ENCODE results near the gene SH3BP5. TPM values are rescaled to one million over a fixed set of nuclear protein-coding genes. Genes with fewer than 3 reads are reported as not detected.
A peak's percentile ranks its signal among the peaks of the same experiment; 100 is the strongest.

Gene SH3BP5
- total RNA-seq, 1 experiment from 2014 or later: 8.0 TPM

GRCh38 chr3:15288331-15289035, 43.9 kb downstream of the SH3BP5 start:
- Histone ChIP-seq H3K27me3 (ENCODE audit: control insufficient read depth, insufficient read depth, low read length) (no peaks in the 10 kb centered on the region), H3K36me3 (replicated peaks; ENCODE audit: control insufficient read depth, insufficient read depth, low read length) (no peaks in the 10 kb centered on the region), H3K4me3 (ENCODE audit: insufficient read depth, low read depth, low read length) (no peak overlapping the region)
- no peak for DNase-seq

DNA sequence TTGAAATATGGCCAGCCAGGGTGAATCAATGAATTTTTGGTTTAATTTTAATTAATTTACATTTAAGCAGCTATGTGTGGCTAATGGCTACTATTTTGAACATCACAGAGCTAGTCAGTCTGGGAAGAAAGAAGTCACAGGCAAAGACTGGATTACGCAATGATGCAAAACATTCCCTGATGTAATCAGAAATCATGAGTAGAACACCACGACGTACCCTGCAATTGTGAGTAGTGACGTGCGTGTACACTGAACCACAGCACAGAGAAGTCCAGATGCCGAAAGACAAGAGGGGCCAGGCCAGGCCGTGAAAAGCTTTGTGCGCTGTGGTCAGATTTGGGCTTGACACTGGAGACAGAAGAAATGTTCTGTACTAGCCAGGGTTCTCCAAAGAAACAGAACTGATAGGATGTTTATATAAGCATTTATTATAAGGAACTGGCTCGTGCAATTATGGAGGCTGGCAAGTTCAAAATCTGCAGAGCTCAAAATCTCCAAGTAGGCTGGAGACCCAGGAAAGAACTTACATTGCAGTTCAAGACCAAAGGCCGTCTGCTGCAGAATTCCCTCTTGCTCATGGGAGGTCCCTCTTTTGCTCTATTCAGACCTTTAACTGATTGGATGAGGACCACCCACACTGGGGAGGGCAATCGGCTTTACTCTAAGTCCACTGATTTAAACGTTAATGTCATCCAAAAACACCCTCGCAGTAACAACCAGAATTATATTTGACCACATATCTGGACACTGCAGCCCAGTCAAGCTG, 44.6 kb downstream of the SH3BP5 start:
- Histone ChIP-seq H3K27me3 (ENCODE audit: control insufficient read depth, insufficient read depth, low read length) (no peaks in the 10 kb centered on the region), H3K4me3 (ENCODE audit: insufficient read depth, low read depth, low read length) (no peak overlapping the region), H3K36me3 (replicated peaks; ENCODE audit: control insufficient read depth, insufficient read depth, low read length) (no peaks in the 10 kb centered on the region)
- no peak for DNase-seq

DNA sequence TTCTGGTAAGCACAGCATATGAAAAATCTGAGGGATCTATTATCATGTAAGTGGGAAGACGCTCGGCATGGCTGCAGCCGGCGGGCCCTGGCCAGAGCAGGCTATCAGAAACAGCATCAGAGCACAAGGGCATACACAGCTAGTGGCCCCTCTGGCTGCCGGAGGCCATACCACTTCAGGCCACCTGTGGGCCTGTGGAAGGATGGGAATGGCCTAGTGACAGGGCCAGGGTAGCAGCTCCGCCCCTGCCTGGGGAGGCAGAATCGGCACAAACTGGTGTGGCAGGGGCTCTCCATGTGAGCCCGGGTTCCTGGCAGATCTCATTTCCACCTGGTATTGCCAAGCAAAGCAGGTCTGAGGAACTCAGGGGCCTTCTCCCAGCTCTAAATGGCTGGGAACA, 46.4 kb downstream of the SH3BP5 start:
- peak; percentile 77 for DNase-seq
- Histone ChIP-seq H3K27me3 (ENCODE audit: control insufficient read depth, insufficient read depth, low read length) (no peaks in the 10 kb centered on the region), H3K4me3 (ENCODE audit: insufficient read depth, low read depth, low read length) (no peak overlapping the region), H3K36me3 (replicated peaks; ENCODE audit: control insufficient read depth, insufficient read depth, low read length) (no peaks in the 10 kb centered on the region)

- Histone ChIP-seq H3K4me3 (ENCODE audit: insufficient read depth, low read depth, low read length) (no peak overlapping the region), H3K36me3 (replicated peaks; ENCODE audit: control insufficient read depth, insufficient read depth, low read length) (no peaks in the 10 kb centered on the region), H3K27me3 (ENCODE audit: control insufficient read depth, insufficient read depth, low read length) (no peaks in the 10 kb centered on the region)
- no peak for DNase-seq
Observed at GRCh38 chr3:15284121-15284889, 48.1 kb downstream of the SH3BP5 start.

GRCh38 chr3:15283702-15284101, 48.7 kb downstream of the SH3BP5 start:
- Histone ChIP-seq H3K27me3 (ENCODE audit: control insufficient read depth, insufficient read depth, low read length) (no peaks in the 10 kb centered on the region), H3K4me3 (ENCODE audit: insufficient read depth, low read depth, low read length) (no peak overlapping the region), H3K36me3 (replicated peaks; ENCODE audit: control insufficient read depth, insufficient read depth, low read length) (no peaks in the 10 kb centered on the region)
- DNase-seq: no peak

DNA sequence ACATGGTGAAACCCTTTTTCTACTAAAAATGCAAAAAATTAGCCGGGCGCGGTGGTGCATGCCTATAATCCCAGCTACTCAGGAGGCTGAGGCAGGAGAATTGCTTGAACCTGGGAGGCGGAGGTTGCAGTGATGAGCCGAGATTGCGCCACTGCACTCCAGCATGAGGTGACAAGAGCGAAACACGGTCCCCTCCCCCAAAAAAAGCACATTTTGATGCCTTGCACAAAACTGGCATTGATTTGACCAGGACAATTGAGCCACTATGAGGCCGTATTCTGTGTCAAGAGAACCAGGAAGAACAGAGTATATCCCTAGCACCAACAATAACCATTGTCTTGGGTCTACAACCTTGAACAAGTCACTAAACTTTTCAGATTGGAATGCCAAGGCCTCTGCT, 50.6 kb downstream of the SH3BP5 start:
- no peaks in the 10 kb centered on the region for H3K27me3 ChIP-seq (ENCODE audit: control insufficient read depth, insufficient read depth, low read length)
- DNase-seq: no peak
- no peaks in the 10 kb centered on the region for H3K36me3 ChIP-seq (replicated peaks; ENCODE audit: control insufficient read depth, insufficient read depth, low read length)
- no peak overlapping the region for H3K4me3 ChIP-seq (ENCODE audit: insufficient read depth, low read depth, low read length)

- Histone ChIP-seq H3K4me3 (ENCODE audit: insufficient read depth, low read depth, low read length) (no peak overlapping the region), H3K27me3 (ENCODE audit: control insufficient read depth, insufficient read depth, low read length) (no peaks in the 10 kb centered on the region), H3K36me3 (replicated peaks; ENCODE audit: control insufficient read depth, insufficient read depth, low read length) (no peaks in the 10 kb centered on the region)
- DNase-seq: no peak
Observed at GRCh38 chr3:15280853-15281532, 51.4 kb downstream of the SH3BP5 start.

- no peak for DNase-seq
- no peak overlapping the region for H3K4me3 ChIP-seq (ENCODE audit: insufficient read depth, low read depth, low read length)
- no peaks in the 10 kb centered on the region for H3K36me3 ChIP-seq (replicated peaks; ENCODE audit: control insufficient read depth, insufficient read depth, low read length)
- no peaks in the 10 kb centered on the region for H3K27me3 ChIP-seq (ENCODE audit: control insufficient read depth, insufficient read depth, low read length)
Observed at GRCh38 chr3:15279671-15280402, 52.5 kb downstream of the SH3BP5 start.

- H3K36me3 ChIP-seq (replicated peaks; ENCODE audit: control insufficient read depth, insufficient read depth, low read length): no peaks in the 10 kb centered on the region
- no peak for DNase-seq
- H3K4me3 ChIP-seq (ENCODE audit: insufficient read depth, low read depth, low read length): no peak overlapping the region
- no peaks in the 10 kb centered on the region for H3K27me3 ChIP-seq (ENCODE audit: control insufficient read depth, insufficient read depth, low read length)
Observed at GRCh38 chr3:15279205-15279604, 53.2 kb downstream of the SH3BP5 start.

- peak; percentile 49 for DNase-seq
- H3K4me3 ChIP-seq (ENCODE audit: insufficient read depth, low read depth, low read length): no peak overlapping the region
Observed at GRCh38 chr3:15277861-15278500, 54.4 kb downstream of the SH3BP5 start.

GRCh38 chr3:15276028-15276724, 56.2 kb downstream of the SH3BP5 start:
- no peak overlapping the region for H3K4me3 ChIP-seq (ENCODE audit: insufficient read depth, low read depth, low read length)
- no peak for DNase-seq
- no peaks in the 10 kb centered on the region for H3K36me3 ChIP-seq (replicated peaks; ENCODE audit: control insufficient read depth, insufficient read depth, low read length)
- H3K27me3 ChIP-seq (ENCODE audit: control insufficient read depth, insufficient read depth, low read length): no peaks in the 10 kb centered on the region

More at GRCh38 chr3:15277861-15278500, 54.4 kb downstream of the SH3BP5 start:
- Histone ChIP-seq H3K27me3 (ENCODE audit: control insufficient read depth, insufficient read depth, low read length) (no peaks in the 10 kb centered on the region), H3K36me3 (replicated peaks; ENCODE audit: control insufficient read depth, insufficient read depth, low read length) (no peaks in the 10 kb centered on the region)

GRCh38 chr3:15273227-15273626, 59.2 kb downstream of the SH3BP5 start:
- DNase-seq: no peak
- no peaks in the 10 kb centered on the region for H3K27me3 ChIP-seq (ENCODE audit: control insufficient read depth, insufficient read depth, low read length)
- H3K4me3 ChIP-seq (ENCODE audit: insufficient read depth, low read depth, low read length): no peak overlapping the region

More at GRCh38 chr3:15273227-15273626, 59.2 kb downstream of the SH3BP5 start:
- H3K36me3 ChIP-seq (replicated peaks; ENCODE audit: control insufficient read depth, insufficient read depth, low read length): no peaks in the 10 kb centered on the region

Measured in H7 (cell line).